Measurements from ENCODE around the gene RPRD1B.

Gene RPRD1B

DNA sequence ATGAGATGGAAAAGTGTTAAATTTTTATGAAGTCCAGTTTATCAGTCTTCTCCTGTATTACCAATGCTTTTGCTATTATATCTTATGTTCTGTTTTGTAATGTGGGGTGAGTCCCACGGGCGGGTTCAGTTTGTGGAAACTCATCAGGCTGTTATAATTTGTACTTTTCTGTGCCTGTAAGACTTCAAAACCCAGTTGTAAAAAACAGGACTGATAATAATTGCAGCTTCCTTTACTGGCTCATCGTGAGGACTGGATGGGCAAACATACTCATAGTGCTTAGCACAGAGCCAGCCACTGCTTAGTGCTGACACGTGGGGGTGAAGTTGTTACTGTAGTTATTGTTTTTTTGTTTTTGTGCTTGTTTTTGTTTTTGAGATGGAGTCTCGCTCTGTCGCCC, 85.9 kb downstream of the RPRD1B start:
- DNase-seq (ENCODE audit: low read depth in 1 of 2, low spot score in 1 of 2), result no peak

DNA sequence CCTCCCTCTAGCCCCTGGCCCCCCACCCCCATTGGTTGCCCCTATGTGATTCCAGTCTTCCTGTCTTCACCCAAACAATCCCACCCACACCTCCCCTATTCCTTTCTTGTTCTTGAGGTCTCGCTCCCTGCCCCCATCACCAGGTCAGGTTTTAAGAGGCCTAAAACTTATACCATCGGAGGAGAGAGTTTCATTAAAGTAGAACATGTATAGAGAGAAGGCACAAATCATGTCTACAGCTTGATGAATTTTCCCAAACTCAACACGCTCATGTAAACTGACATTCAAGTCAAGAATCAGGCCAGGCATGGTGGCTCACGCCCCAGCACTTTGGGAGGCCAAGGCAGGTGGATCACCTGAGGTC, 87.1 kb downstream of the RPRD1B start:
- no peak for DNase-seq (ENCODE audit: low read depth in 1 of 2, low spot score in 1 of 2)

DNA sequence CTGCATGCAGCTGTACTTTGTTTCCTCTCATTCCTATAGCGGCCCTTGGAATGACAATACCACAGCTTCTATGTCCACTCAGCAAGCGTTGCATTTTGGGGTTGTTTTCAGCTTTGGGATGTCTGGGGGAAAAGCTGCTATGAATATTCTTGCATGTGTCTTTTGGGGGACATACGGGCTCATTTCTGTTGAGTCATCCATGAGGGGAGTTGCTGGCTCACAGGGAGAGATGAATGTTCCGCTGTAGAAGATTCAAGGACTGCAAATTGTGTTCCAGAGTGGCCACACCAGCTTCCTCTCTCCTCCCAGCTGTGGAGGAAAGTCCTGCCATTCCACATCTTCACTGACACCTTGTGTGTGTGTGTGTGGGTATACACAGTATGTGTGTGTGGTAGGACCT, 88.2 kb downstream of the RPRD1B start:
- no peak for DNase-seq (ENCODE audit: low read depth in 1 of 2, low spot score in 1 of 2)

DNA sequence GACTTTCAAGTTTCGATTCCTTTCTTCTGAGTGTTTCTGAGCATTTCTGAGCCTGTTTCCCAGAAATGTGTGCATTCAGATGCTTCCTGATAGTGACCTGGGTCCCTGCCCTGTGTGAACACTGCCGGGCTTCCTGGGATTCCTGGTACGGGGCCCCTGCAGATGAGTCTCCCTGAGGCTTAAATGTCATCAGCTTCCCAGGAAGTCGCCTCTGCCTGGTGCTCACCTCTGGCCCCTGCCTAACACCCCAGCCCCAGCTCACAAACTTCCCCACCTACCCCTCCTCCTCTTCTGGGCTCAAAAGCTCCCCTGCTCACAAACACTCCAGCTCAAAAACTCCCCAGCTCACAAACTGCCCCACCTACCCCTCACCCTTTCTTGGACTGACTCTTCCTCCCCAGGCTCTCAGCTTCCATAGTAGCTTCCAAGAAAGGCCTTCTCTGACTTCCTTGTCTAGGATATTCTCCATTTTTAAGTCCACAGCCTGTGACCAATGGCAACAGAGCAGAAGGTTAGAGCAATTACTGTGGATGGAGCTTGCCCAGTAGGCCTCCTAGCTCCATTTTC, 89.6 kb downstream of the RPRD1B start:
- no peak for DNase-seq (ENCODE audit: low read depth in 1 of 2, low spot score in 1 of 2)

DNA sequence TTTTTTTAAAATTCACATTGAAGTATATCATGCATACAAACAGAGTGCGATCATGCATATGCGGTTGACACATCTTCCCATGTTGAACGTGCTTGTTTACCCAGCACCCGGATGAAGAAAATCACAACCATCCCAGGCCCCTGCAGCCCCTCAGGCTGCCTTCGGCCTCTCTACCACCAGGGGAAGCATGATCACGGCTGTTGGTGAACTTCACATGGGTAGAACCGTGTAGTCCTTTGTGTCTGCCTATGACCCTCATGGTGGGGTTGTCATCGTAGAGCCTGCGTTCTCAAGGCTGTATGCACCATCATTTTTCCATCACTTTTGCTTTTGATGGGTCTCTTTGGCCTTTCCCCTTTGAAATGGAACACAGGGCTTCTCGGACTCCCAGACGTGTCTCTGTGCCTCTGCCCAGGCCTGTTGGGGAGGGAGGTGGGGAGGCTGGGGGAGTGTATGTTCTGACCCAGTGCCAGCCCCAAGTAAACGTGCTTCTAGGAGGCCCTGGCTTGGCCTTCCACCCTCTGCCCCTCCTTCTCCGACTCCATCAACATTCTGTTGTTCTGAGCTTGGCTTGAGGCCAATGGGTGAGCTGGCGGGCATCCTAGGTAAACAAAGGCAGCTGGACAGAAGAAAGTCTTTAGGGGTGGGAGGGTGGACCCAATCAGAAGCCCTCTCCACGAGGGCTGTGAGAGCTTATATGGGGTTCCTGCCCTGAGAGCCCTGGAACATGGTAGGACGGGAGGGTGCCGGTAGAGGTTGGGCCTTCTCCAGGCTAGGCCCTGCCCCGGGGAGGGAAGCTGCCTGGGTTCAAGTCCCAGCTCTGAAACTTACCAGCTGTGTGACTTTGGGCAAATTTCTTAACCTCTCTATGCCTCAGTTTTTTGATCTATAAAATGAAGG, 91.9 kb downstream of the RPRD1B start:
- no peak for DNase-seq (ENCODE audit: low read depth in 1 of 2, low spot score in 1 of 2)

DNA sequence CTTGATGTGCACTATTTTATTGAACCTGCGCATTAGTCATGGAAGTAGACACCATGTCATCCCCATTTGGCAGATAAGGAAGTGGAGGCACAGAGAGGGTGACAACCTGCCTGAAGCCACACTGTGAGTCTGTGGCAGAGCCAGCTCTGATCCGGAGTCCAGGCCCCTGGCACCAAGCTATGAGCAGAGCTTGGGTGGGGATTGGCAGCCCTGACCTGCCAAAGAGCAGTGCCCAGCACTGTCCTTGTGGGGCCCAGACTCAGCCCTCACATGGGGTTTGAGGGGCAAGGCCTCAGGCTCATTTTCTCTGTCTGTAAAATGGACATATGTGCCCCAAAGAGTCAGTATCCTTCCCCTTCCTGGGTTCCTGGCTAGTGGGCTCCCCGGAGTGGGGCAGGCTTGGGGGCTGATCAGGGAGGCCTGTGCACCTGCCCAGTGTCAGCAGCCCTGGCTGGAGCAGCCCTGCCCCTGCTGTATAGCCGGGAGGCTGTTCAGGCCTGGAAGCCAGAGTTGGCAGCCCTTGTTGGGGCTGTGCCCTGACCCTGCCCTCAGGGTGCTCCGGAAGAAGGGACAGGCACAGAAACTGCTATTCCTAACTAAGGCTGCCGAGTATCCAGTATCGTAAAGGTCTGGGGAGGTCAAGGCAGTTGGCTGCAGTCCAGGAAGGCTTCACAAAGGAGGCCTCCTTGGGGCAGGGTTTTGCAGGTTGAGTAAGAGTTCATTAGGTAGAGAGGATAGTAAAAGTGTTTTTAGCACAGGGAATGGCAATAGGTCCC, 92.8 kb downstream of the RPRD1B start:
- no peak for DNase-seq (ENCODE audit: low read depth in 1 of 2, low spot score in 1 of 2)

DNA sequence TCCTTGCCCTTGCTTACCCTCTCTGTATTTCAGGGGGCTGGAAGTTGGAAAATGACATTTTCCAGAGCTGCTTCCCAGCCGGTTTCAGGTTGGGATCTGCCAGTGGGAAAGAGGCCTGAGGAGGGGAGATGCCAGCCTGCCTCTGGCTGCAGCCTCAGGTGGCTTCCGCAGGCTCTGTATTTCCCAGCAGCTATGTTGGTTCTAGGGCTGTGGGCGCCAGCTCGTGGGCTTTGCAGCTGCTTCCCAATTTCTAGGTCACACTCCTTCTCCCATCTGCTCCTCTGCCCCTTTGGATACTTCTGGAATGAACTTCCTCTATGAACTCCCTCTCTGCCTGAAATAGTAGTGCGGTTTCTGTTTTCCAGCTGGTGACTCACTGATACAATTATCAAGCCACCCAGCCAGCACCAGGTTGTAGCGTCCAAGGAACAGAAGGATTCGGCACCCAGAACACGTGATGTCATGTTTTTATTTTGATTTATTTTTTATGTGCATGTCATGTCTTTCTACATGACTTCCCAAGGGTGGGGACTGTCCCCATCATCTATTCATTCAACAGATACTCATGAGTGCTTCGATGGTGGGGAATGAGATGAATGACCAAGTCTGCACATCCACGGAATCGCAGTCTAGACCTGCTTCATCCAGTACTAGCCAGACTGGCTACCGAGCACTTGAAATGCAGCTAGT, 93.5 kb downstream of the RPRD1B start:
- DNase-seq (ENCODE audit: low read depth in 1 of 2, low spot score in 1 of 2), result no peak

DNA sequence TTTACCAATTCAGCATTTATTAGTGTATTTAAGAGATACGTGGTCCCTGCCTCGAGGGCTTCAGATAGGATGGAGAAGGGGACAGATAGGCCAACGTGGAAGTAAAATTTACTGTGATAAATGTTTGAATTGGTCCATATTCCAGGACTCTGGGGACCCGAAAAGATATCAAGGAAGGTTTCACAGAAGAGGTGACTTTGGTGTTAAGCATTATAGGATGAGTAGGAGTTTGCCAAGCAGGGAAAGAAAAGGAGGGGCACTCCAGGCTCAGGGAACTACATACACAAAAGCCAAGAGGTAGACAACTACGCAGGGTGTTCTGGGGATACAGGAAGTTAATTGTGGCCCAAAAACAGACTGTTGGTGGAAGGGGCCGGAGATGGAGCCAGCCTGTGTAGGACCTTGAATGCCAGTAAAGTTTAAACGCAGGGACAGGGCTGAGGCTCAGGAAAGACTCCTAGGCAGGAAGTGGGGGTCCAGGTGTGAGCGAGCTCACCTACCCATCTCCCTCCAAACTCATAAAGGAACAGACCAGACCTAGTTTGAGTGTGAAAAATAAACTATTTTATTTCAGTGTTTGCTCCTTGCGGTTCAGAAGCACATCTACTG, 94.5 kb downstream of the RPRD1B start:
- no peak for DNase-seq (ENCODE audit: low read depth in 1 of 2, low spot score in 1 of 2)

DNA sequence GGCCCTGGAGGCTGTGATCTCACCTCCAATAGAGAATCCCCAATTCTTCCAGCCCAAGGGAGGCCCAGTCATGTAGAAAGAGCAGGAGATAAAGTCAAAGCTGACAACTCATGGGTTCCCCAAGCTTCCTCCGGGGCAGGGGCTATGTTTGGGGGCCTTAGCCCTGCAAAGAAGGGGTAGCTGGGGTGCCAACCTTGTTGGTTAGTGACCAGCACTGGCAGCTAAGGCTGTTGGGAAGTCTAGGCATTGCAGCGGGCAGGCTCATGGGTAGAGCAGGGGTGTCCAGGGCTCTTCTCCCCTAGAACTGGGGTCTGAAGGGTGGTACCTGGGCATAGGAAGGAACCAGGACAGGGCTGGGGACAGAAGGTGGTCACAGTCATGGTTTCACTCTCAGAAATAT, 95.1 kb downstream of the RPRD1B start:
- DNase-seq (ENCODE audit: low read depth in 1 of 2, low spot score in 1 of 2), result no peak

DNA sequence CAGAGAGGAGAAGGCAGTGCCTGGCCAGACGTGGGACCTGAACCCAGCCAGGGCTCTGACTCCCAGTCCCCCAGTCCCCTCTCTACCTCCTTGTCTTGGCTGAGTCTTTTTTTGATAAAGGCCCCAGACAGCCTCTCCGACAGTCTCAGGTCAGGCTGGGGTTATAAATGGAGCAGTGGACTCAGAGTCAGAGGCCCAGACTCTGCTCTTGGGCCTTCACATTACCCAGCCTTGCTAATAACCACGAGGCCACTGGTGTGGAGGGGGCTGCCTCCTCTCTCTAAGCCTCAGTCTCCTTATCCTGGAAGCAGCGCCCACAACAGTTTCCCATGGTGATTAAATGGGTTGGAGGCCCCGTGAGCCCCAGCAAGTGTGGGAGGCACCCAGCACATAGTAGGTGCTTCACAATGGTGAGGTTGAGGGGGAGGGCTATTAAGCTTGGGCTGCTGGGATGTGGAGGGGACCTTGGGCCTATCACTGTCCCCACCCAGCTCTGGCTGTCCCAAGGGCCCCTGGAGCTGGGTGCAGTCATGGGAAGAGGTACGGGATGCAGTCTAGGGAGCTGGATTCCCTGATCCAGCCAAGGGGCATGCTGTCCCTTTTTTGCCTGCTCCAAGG, 95.8 kb downstream of the RPRD1B start:
- no peak for DNase-seq (ENCODE audit: low read depth in 1 of 2, low spot score in 1 of 2)

DNA sequence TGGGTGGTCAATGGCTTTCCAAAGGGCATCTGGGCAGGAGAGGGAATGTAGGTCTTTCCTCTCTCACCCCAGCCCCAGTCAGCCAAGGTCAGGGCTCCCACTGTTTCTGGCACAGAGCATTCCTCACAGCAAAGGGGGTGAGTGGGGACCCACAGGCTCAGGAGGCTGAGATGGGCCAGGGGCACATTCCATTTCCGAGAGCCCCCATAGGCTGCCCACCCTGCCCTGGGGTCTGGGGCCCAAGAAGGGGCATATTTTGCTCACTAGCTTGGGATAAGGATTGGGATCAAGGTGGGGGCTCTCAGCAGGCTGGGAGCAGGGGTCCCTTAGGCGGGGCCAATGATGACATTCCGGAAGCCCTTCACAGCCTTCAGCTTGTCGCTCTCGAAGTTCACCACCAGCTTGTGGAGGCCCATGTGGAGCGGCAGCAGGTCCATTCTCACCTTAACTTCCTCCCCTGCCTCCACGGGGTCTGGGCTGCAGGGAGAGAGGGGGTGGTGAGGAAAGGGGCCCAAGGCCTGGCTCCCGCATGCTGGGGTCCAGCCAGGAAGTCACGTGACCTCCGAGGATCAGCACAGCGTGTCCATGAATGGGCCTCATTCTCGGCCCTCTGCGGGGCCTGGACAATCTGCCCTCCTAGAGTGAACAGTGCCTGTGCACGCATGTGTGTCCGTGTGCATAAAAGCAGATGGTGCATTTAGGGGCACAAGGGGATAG, 96.5 kb downstream of the RPRD1B start:
- no peak for DNase-seq (ENCODE audit: low read depth in 1 of 2, low spot score in 1 of 2)

DNA sequence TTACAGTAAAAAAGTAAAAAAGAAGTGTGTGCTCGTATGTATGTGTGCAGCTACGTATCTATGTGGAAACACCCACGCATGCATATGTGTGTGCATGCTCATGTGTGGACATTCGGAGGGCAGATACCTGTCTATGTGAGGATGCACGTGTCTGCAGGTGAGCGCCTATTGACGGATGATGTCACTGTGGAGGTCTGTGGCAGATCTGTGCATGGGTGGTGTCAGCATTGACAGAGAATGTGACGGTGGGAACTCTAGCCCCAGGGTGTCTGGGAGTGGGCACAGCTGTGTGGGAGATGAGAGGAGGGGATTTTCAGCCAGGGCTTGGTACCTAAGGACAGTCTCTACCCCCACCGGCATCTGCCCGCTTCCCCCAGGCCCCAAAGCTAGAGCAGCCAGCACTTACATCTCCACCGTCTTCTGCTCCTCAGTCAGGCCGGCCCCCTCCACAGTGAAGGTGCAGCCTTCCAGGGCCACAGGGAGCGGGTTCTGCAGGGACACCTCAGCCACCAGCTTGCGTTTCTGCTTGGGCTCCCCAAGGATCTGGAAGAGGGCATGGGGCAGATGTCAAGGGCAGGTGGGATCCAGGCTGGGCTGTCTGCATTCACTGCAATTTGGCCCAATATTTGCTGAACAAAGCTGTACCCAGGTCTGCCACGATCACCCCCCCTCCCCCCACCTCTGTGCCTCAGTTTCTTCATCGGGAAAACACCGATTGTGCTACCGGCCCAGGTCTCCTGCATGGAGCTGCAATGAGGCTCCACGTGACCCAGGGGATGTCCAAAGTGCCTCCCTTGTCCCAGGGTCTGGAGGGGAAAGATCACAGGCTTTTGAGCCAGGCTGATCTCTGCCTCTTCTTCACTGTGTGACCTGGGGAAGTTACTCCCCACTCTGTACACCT, 97.4 kb downstream of the RPRD1B start:
- DNase-seq (ENCODE audit: low read depth in 1 of 2, low spot score in 1 of 2), result no peak

DNA sequence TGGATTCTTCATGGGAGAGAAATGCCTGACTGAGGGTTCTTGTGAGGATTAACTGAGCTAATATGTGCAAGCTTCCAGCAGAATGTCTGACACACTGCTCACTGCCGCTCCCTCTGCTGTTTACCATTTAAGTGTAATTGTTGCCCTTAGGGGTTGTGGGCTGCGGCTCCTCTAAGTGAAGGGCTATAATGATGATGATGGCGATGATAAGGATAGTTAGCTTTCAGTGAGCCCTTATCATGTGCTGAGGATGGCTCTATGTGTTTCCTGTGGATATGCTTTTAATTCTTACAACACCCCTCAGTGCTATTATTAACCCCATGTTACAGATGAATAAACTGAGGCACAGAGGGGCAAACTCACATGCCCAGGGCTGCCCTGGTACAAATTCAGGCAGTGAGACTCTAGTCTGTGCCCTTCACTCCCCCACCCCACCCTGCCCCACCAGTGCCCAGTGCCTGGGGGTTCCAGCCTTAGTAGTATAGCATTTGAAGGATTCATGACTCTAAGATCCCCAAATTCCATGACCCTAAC, 98.1 kb downstream of the RPRD1B start:
- no peak for DNase-seq (ENCODE audit: low read depth in 1 of 2, low spot score in 1 of 2)

DNA sequence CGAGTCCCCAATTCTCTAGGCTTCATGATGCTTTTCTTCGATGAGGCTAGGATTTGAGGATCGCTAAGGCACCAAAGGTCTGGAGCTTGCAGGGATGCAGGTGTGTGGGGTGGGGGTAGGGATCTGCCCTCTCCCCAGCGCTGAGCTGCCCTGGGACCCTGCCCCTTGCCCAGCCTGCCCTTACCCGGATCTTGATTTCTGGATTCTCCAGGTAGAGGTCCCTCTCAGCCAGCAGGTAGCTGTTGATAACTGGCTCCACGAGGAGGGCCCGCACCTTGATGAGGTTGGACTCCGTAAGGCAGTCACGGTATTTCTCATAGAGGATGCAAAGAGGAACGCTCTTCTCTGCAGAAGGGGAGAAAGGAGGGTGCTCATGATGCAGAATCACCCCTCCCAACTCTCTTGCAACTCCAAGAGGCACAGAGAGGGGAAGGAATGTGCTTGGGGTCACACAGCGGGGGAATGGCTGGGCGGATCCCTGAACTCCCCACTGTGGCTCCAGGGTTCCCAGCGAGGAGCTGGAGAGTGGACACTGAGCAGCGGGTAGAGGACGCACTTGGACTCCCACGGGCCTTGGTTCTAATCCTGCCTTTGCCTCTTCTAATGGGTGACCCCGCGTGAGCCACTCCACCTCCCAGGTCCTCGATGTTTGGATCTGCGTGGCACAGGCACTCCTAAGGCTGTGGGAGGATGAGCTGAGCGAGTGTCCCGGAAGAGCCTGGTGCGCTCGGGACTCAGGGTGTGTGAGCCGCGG, 98.8 kb downstream of the RPRD1B start:
- no peak for DNase-seq (ENCODE audit: low read depth in 1 of 2, low spot score in 1 of 2)

DNA sequence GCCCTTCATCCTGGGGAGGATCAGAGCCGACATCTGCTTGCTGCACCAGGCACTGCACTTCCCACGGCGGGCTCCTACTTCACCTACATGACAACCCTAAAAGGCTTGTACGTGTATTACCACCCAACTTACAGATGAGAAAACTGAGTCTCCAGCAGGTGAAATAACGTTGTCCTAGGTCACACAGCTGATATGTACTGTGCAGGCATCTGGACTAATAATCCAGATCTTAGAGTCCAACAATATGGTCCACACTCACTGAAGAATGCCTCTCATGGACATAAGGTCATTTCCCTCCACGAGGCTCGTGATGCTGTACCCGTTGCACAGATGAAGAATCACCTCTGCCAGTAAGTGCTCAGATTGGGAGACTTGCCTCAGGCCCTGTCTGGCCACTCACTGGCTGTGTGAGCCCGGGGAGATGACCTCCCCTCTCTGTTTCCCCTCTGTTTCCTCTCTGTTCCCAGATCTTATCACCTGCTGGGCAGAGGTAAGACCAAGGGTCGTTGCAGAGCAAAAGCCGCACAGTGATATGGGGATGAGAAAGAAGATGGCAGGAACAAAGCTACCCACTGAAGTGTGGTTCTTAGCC, 99.5 kb downstream of the RPRD1B start:
- no peak for DNase-seq (ENCODE audit: low read depth in 1 of 2, low spot score in 1 of 2)

DNA sequence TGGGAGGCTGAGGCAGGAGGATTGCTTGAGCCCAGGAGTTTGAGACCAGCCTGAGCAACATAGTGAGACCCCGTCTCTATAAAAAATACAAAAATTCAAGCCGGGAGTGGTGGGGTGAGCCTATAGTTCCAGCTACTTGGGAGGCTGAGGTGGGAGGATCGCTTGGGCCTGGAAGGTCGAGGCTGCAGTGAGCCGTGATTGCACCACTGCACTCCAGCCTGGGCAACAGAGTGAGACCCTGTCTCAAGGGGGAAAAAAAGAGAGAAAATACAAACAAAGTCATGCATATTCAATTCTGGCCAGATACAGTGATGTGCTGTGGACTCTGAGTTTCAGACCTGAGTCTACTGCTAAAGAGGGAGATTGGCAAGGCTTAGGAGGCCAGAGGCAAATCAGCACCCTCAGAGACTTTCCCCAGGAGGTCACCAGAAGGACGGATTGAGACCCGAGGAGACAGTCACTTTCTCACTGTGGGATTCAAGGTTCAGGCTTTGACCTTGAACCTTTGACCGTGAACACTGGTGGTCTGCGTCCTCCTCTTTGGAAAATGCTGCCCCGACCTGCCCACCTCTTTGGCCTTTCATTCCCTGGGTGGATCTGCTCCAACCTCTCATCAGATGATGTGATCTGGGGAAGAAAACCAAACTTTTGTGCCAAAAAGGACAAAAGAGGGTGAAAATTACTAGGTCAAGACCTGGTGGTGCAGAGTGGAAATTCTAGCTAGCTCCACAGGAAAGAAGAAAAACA, 100.3 kb downstream of the RPRD1B start:
- no peak for DNase-seq (ENCODE audit: low read depth in 1 of 2, low spot score in 1 of 2)

Data from stimulated activated CD4-positive, alpha-beta T cell treated with anti-CD3 and anti-CD28 coated beads, Interleukin-15, amount 100 ng/mL, for 1 hour (primary cell).